GM18519 (cell line): ENCODE measurements around the gene TRAPPC2B.
A peak's percentile ranks its signal among the peaks of the same experiment; 100 is the strongest.

ENCODE experiments used
- ATAC-seq: cut with Tn5 transposase; IDR thresholded peaks from one replicate; pipeline ENCODE4 v1.9.1; 2021; ENCODE audit warnings: mild to moderate bottlenecking, moderate library complexity; ENCODE audit not compliant: unreplicated experiment, low FRiP score

The TRAPPC2B gene

GRCh38 chr19:57362997-57363687 is at the start of gene TRAPPC2B, which contains the start of gene ZNF547:
TSS of gene TRAPPC2B (plus strand) at chr19:57363551. CDS start at chr19:57364834, 1,283 bp downstream.
TSS of gene ZNF547 (plus strand) at chr19:57363551. CDS start at chr19:57368556, 5,005 bp downstream.
- ATAC-seq: peak; percentile 84

DNA sequence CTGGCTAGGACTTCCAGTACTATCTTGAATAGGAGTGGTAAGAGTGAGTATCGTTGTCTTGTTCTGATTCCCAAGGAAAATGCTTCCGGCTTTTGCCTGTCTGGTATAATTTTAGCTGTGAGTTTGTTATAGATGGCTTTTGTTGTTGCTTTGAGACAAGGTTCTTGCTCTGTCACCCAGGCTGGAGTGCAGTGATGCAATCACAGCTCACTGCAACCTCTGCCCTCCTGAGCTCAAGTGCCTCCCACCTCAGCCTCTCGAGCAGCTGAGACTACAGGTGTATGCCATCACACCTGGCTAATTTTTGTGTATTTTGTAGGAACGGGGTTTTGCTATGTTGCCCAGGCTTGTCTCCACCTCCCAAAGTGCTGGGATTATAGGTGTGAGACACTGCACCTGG is 49.2 kb upstream of the TRAPPC2B start:
- no peak for ATAC-seq

DNA sequence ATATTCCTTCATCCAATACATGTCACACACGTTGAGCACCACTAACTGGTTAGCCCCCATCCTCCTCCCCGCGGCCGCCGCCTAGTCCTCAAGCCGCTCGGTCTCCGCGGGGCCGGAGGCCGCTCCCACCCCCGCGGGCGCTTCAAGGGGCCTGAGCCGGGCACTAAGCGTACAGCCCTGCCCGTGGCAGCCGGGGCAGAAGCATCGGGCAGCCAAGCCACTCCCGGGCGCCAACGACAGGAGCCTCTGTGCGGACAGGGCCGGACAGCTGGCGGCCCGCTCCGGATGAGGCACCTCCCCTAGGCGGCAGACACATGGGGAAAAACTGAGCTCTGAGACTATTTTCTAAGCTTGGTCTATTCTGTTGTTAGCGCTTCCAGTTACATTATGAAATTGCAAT is 45.8 kb upstream of the TRAPPC2B start:
- no peak for ATAC-seq

GRCh38 chr19:57319869-57320179 is 43.5 kb upstream of the TRAPPC2B start:
- ATAC-seq: no peak

- ATAC-seq: peak; percentile 90
Observed at GRCh38 chr19:57320180-57321084, 42.9 kb upstream of the TRAPPC2B start, which contains the start of gene ZNF543. TSS of gene ZNF543 (plus strand) at chr19:57320472. CDS start at chr19:57320854, 382 bp downstream.

DNA sequence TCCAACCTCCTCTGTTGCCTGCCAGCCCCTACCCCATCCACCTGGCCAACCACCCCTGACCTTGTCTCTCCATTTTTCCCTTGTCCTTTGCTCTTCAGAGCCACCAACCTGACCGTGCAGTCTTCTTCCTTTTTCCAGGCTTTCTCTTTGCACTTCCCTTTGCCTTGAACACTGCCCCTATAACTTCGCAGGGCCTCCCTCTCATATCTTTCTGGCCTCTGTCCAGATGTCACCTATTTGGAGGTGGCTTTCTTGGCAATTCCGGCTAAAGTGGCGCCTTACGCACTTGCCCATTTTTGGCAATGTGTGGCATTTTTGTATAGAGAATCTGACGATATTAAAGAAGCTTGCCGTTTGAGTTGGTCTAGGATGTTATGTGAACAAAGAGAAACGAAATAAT is 42.2 kb upstream of the TRAPPC2B start:
- no peak for ATAC-seq

GRCh38 chr19:57321751-57322150 is 41.6 kb upstream of the TRAPPC2B start:
- no peak for ATAC-seq

GRCh38 chr19:57324992-57325391 is 38.4 kb upstream of the TRAPPC2B start:
- no peak for ATAC-seq

DNA sequence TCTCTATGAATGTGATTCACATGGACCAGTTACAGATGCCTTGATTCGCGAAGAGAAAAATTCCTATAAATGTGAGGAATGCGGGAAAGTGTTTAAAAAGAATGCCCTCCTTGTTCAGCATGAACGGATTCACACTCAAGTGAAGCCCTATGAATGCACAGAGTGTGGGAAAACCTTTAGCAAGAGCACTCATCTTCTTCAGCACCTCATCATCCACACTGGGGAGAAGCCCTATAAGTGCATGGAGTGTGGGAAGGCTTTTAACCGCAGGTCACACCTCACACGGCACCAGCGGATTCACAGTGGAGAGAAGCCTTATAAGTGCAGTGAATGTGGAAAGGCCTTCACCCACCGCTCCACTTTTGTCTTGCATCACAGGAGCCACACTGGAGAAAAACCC is 35.4 kb upstream of the TRAPPC2B start:
- ATAC-seq: no peak

GRCh38 chr19:57334191-57334590 is 29.2 kb upstream of the TRAPPC2B start:
- no peak for ATAC-seq

GRCh38 chr19:57338877-57339276 is 24.5 kb upstream of the TRAPPC2B start:
- no peak for ATAC-seq

GRCh38 chr19:57342582-57342981 is 20.8 kb upstream of the TRAPPC2B start:
- no peak for ATAC-seq

DNA sequence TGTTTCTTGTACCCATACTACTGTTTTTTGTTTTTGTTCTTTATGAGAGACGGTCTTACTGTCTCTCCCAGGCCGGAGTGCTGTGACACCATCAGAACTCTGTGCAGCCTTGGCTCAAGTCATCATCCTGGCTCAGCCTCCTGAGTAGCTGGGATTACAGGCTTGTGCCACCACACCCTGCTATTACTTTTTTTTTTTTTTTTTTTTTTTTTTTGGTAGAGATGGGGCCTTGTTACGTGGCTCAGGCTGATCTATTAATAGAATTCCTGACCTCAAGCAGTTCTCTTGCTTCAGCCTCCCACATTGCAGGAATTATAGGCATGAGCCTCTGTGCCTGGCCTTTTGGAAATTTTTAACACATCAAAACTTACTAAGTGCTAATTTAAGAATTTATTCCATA is 15.2 kb upstream of the TRAPPC2B start:
- no peak for ATAC-seq

- peak; percentile 93 for ATAC-seq
Observed at GRCh38 chr19:57350877-57351805, 12.2 kb upstream of the TRAPPC2B start, which contains the start of gene ZNF304. TSS of gene ZNF304 (plus strand) at chr19:57351271. CDS start at chr19:57351665, 394 bp downstream.

DNA sequence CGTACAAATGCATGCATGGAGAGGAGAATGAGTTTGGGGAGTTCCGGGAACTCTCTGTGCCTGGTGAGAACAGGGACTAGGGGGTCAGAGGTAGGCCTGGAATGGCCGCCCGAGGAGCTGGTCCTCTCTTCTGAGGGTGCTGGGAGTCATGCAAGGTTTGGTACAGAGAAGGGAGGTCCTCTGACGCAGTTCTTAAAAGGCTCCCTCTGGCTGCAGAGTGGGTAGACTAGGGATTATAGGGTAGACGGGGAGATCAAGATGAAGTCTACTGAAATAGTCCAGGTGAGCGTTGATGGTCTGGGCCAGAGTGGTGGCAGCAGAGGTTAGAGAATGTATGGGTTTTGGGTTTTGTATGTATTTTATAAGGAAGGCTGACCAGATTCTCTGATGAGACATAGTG is 11.5 kb upstream of the TRAPPC2B start:
- ATAC-seq: no peak

- ATAC-seq: no peak
Observed at GRCh38 chr19:57355916-57356315, 7.4 kb upstream of the TRAPPC2B start.

DNA sequence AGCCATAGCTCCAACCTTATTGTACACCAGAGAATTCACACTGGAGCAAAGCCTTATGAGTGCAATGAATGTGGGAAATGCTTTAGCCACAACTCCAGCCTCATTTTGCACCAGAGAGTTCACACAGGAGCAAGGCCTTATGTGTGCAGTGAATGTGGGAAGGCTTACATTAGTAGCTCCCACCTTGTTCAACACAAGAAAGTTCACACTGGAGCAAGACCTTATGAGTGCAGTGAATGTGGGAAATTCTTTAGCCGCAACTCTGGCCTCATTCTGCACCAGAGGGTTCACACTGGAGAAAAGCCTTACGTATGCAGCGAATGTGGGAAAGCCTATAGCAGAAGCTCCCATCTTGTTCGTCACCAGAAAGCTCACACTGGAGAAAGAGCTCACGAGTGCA is 5.9 kb upstream of the TRAPPC2B start:
- no peak for ATAC-seq

DNA sequence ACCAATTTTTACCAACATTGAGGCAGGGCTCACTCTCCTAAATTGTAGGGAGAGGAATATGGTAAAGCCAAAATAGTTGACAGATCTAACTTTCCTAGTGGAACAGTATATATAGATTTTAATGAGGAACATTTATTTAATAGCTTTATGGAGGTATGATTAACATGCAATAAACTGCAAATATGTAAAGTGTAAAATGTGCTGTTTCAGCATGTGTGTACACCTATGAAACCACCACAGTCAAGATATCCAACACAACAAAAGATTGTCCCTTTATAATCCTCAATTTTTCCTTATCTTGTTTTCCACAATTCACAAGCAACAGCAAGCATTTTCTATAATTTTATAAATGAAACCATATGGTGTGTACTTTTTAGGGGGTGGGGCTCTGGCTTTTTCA is 4.1 kb upstream of the TRAPPC2B start:
- no peak for ATAC-seq

- ATAC-seq: no peak
Observed at GRCh38 chr19:57362419-57362818, 932 bp upstream of the TRAPPC2B start.

DNA sequence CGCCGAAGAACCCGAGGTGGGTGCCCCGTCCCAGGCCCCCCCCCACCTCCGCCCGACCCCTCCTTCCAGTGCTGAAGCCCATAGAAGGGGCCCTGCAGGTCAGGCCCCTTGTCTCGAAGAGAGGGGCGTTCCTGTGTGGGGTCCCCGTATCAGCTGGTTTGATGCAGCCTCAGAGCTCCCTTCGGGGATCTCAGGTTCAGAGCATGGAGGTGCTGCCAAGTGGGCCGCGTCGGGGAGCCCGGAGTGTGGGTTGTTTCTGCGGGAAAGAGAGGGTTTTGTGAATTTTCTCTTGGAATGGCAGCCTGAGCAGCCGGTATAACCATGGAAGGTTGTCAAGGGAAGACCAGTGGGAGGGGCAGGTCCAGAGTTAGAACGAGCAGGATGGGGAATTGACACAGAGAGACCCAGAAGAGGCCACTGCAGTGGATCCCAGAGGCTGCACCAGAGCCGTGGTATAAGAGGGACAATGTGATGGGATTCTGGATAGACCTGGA is 384 bp downstream of the TRAPPC2B start:
- no peak for ATAC-seq
